Islet precursor cell (in vitro differentiated cells): ENCODE data around the gene MAP1B.

Experiments
- DNase-seq: peaks from one replicate; pipeline ENCODE4 v3.0.0-alpha.2; 2018

Gene MAP1B

GRCh38 chr5:72231991-72232703 lies 124.9 kb downstream of the MAP1B start:
- no peak for DNase-seq

- no peak for DNase-seq
Measured at GRCh38 chr5:72232838-72233237, 125.6 kb downstream of the MAP1B start.

GRCh38 chr5:72233835-72234234 lies 126.6 kb downstream of the MAP1B start:
- DNase-seq = no peak

- DNase-seq = no peak
Measured at GRCh38 chr5:72234265-72234700, 127.0 kb downstream of the MAP1B start.

- no peak for DNase-seq
Measured at GRCh38 chr5:72234868-72235267, 127.6 kb downstream of the MAP1B start.

GRCh38 chr5:72235725-72236124 lies 128.4 kb downstream of the MAP1B start:
- no peak for DNase-seq

- no peak for DNase-seq
Measured at GRCh38 chr5:72237415-72237814, 130.1 kb downstream of the MAP1B start.

- no peak for DNase-seq
Measured at GRCh38 chr5:72237879-72238278, 130.6 kb downstream of the MAP1B start.

- no peak for DNase-seq
Measured at GRCh38 chr5:72238712-72239445, 131.6 kb downstream of the MAP1B start.

GRCh38 chr5:72241346-72242003 lies 134.2 kb downstream of the MAP1B start:
- DNase-seq = peak; percentile 66

GRCh38 chr5:72242796-72243475 lies 135.7 kb downstream of the MAP1B start:
- DNase-seq = no peak

- no peak for DNase-seq
Measured at GRCh38 chr5:72243706-72244105, 136.4 kb downstream of the MAP1B start.

GRCh38 chr5:72244862-72245371 lies 137.6 kb downstream of the MAP1B start:
- DNase-seq = peak; percentile 67

- DNase-seq = no peak
Measured at GRCh38 chr5:72245546-72245945, 138.3 kb downstream of the MAP1B start.

GRCh38 chr5:72245951-72246532 lies 138.8 kb downstream of the MAP1B start:
- no peak for DNase-seq

GRCh38 chr5:72246954-72247442 lies 139.7 kb downstream of the MAP1B start:
- DNase-seq = no peak

GRCh38 chr5:72248410-72248981 lies 141.2 kb downstream of the MAP1B start:
- DNase-seq = no peak

GRCh38 chr5:72251386-72251785 lies 144.1 kb downstream of the MAP1B start:
- no peak for DNase-seq

GRCh38 chr5:72252008-72252407 lies 144.7 kb downstream of the MAP1B start:
- no peak for DNase-seq

- no peak for DNase-seq
Measured at GRCh38 chr5:72252574-72253155, 145.4 kb downstream of the MAP1B start.

- DNase-seq = no peak
Measured at GRCh38 chr5:72255237-72255636, 148.0 kb downstream of the MAP1B start.

GRCh38 chr5:72255670-72256069 lies 148.4 kb downstream of the MAP1B start:
- DNase-seq = no peak
